Spleen (tissue), 7 donors: Measurements from ENCODE around the gene JAKMIP1.

Experiments used
- CTCF ChIP-seq, 11 experiments: fragments of 200-600 bp in 7 of 11; fragments of 450-650 bp in 4 of 11; sonication (generic) in 4 of 11; IDR thresholded peaks in 8 of 11; conservative IDR thresholded peaks in 3 of 11; 1 replicate in 7 of 11; 2 replicates in 4 of 11; pipeline versions ENCODE4 v1.4.0 to v1.8.0; 2016 to 2021; ENCODE audit warnings: antibody characterized with exemption in 11 of 11, inconsistent platforms in 4 of 11, mild to moderate bottlenecking in 1 of 11
- POLR2A ChIP-seq, 3 donors: fragments of 450-650 bp; IDR thresholded peaks; one replicate each; pipeline ENCODE4 v1.5.1; 2017; ENCODE audit warnings: antibody characterized with exemption in 3 of 3, mild to moderate bottlenecking in 1 of 3
- POLR2AphosphoS5 ChIP-seq, 3 donors: sonication (generic); formaldehyde crosslinking; IDR thresholded peaks; one replicate each; pipeline ENCODE4 v1.5.1; 2017; ENCODE audit warnings: antibody characterized with exemption in 3 of 3
- donor health status: DM: no; HTN: no; CAD: no; lungs with moderate emphysema.
- donor health status: DM: no; HTN: no; CAD: no.
- donor health status: DM: no; HTN: no; CAD: no.

- TF ChIP-seq POLR2A (IDR thresholded peaks at IDR 0.05), result no peak
- TF ChIP-seq CTCF (IDR thresholded peaks at IDR 0.05 in 8 of 11, conservative IDR thresholded peaks at IDR 0.05 in 3 of 11), result no peak
- TF ChIP-seq POLR2AphosphoS5 (IDR thresholded peaks at IDR 0.05), result no peak
These were observed 156.5 kb downstream of the JAKMIP1 start for GRCh38 chr4:6043843-6044242.
